GM18519 (cell line): Measurements from ENCODE around the gene PASD1.
"Not testable (repeated sequence)": the region's sequence is repeated elsewhere in the genome, so short reads cannot be mapped to it uniquely, and the experiment has no call there.

Experiments used
- ATAC-seq: cut with Tn5 transposase; IDR thresholded peaks from one replicate; pipeline ENCODE4 v1.9.1; 2021; ENCODE audit warnings: mild to moderate bottlenecking, moderate library complexity; ENCODE audit not compliant: unreplicated experiment, low FRiP score

The PASD1 gene, protein sequence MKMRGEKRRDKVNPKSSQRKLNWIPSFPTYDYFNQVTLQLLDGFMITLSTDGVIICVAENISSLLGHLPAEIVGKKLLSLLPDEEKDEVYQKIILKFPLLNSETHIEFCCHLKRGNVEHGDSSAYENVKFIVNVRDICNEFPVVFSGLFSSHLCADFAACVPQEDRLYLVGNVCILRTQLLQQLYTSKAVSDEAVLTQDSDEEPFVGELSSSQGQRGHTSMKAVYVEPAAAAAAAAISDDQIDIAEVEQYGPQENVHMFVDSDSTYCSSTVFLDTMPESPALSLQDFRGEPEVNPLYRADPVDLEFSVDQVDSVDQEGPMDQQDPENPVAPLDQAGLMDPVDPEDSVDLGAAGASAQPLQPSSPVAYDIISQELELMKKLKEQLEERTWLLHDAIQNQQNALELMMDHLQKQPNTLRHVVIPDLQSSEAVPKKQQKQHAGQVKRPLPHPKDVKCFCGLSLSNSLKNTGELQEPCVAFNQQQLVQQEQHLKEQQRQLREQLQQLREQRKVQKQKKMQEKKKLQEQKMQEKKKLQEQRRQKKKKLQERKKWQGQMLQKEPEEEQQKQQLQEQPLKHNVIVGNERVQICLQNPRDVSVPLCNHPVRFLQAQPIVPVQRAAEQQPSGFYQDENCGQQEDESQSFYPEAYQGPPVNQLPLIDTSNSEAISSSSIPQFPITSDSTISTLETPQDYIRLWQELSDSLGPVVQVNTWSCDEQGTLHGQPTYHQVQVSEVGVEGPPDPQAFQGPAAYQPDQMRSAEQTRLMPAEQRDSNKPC

DNA sequence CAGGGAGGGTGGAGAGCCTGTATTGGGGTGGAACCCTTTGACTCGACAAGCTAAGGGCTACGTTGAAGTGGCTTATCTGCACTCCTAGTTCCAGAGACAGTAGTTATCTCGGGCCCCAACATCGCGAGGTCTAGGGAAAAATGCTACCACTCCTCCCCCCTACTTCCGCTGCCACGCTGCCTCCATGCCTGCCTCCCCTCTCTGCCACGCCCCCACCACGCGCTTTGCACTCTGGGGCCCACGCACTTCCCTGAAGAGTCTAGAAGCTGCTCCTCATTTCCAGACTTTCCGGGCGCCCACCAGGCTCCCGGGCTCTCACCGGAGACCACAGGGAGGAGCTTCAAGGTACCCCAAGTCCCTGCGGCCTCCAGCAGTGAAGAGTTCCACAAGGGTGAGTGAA lies at the start of gene PASD1:
Gene PASD1, plus strand, starts transcription at position 227 of the 400 bp plus-strand sequence. CDS start 37,879 bp downstream, outside the sequence.
- no peak for ATAC-seq

DNA sequence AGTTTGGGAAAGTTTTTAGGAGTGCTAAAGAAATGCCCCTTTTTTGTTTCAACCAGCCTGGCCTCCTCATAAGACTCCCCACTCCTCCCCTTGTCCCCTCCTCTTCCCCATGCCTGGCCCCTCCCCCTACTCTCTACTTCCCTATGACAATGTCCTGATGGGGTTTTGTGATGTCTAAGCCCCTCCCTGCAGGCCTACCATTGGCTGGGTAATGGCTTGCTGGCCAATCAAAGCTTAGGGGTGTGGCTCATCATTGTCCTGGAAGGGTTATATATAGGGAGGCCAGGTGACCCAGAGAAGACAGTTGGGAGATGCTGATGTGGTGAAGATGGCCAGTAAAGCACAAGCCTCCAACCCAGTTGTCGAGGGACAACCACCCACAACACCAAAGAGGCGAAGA lies 48.2 kb upstream of the PASD1 start:
- no peak for ATAC-seq

DNA sequence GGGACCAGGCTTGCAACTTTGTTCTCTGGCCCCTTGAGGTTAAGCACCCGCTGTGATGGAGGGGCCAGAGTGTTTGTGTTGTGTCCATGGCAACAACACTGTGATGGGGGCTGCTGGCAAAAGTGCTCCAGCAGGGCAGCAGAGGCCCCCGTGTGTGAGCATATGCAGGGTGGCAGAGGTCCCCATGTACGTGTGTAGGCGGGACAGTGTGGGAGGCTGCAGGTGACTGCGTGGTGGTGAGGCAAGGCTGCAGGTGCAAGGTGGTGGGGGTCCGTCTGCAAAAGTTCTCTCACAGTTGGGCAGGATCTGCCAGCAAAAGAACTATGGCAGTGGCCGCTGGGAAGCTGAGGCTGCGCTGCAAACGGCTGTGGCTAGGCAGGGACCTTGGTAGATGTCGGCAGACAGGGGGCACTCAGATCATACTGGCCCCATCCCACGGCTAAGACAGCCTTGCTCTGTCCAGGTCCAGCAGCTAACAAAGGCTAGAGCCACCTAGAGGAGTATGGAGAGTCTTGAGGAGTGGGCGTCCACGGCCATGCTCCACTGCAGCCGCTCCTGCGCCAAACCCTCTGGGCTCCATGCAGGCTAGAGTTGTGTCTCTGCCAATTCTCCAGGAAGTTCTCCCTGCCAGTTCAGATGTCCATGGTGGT lies 46.8 kb upstream of the PASD1 start:
- no peak for ATAC-seq

DNA sequence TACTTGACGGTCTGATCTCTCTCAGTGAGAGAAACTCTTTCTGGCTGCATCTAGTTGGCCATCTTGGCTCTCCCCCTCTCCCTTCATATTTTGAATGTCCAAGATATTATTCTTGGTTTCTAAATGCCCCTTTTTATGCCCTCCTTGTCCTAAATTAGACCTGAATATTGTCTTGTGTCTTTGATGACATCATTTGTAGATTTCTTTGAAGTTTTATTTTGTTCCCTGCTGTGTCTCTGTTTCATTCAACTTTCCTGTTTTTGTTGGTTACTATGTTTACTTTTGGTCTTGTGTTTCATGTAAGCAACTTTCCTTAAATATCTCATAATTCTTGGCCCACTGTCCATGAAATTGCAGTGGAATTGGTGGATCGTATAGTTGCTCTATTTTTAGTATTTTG lies 46.1 kb upstream of the PASD1 start:
- ATAC-seq = no peak

DNA sequence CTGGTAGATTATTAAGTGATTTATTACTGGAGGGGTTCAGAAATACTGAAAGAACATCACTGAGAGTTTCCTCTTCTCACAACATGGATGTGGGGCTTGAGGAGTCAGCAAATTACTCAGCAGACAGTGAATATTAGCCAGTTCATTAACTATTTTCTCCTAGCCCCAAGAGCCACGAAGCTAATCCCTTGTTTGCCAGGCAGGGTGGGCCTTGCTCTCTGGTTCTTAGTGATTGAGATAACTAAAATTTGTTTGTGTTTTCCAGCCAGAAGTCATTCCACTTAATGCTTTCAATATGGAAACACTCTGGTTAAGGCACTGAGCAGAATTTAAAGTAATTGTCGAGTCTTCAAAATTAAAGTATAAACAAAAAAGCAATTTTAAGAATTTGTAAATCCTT lies 40.1 kb upstream of the PASD1 start:
- ATAC-seq = no peak

DNA sequence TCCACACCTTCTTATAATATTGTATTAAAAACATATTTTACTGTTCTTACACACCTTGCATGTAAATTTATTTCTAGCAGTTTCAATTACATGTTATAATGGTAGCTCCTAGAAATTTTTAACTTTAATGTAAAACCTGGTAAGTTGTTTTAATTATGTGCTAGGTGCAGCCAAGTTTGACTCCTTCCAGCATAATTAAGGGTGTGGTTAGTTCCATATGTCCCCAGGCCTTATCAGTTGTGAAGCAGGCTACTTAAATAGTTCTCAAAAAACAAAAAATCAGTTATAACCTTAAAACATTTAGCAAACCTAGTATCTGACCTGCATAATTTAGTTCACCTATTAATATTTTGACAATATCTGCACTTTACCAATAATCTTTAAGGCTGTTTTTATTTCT lies 26.9 kb upstream of the PASD1 start:
- ATAC-seq = no peak

DNA sequence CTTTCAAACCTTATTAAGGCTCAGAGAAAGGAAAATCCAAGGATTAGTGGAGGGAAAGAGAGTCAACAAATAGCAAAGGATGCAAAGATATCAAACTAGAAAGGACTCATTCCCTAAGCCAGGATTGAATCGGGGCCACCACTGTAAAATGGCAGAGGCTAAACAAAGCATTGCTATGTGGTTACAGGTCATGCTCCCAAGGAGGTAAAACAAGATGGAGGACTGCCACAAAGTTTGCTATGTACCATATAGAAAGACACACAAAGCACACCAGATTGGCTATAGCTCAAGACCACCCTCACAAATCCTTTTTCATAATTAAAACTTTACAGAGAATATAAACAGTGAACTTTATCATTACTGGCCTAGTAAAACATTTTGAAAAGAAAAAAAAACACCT lies 25.9 kb upstream of the PASD1 start:
- ATAC-seq = no peak

DNA sequence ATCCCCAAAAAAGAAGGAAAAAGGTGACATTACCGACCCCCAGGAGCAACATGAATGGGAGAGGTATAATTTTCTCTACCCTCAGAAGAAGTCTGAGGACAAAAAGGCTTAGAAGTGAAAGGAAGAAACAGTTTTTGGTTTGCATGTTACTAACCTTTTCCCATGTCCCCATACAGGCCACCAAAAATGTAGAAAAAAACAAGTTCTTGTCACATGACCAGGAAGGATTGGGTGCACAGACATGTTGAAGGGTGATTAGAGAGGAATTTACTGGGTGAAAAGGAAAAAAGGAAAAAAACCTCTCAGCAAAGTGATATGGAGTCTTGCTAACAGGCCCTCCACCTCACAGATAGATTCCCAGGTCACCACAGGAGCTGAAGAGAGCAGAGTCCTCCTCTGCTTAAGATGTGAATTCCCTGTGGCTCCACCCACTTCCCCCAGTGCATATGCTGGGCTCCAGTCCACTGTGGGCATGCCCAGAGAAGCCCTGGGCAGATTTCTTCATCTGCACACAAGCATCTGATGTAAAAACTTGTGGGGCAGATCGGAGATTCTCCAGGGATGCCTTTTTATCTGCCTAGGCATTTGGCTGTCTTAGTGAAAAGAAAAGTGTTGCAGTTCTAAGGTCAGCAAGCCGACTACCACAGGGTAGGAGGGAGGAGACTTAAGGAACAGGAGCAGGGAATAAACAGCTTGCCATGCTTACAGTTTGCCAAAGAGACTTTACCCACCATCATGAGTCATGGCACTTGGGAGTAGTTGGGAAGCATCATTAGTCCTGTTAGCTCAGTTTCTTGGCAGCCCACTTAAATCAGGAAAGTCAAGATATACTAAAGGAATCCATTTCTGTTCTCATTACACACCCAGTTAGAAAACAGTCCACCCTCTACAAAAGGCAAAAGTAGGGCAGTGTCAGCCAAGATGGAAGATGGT lies 25.0 kb upstream of the PASD1 start:
- no peak for ATAC-seq

DNA sequence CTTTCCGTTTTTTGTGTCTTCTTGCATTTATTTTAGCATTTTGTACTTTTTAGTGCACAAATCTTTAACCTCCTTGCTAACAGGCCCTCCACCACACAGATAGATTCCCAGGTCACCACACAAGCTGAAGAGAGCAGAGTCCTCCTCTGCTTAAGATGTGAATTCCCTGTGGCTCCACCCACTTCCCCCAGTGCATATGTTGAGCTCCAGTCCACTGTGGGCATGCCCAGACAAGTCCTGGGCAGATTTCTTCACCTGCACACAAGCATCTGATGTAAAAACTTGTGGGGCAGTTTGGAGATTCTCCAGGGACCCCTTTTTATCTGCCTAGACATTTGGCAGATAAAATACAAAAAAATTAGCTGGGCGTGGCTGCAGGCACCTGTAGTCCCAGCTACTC lies 19.8 kb upstream of the PASD1 start:
- no peak for ATAC-seq

DNA sequence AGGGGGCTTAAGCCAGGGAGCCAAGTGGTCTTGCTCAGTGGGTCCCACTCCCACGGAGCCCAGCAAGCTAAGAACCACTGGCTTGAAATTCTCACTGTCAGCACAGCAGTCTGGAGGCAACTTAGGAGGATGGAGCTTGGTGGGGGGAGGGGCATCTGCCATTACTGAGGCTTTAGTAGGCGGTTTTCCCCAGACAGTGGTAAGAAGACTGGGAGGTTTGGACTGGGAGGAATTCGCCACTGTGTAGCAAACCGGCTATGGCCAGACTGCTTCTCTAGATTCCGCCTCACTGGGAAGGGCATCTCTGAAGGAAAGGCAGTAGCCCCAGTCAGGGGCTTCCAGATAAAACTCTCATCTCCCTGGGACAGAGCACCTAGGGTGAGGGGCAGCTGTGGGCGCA lies 17.2 kb upstream of the PASD1 start:
- ATAC-seq = not testable (repeated sequence)

DNA sequence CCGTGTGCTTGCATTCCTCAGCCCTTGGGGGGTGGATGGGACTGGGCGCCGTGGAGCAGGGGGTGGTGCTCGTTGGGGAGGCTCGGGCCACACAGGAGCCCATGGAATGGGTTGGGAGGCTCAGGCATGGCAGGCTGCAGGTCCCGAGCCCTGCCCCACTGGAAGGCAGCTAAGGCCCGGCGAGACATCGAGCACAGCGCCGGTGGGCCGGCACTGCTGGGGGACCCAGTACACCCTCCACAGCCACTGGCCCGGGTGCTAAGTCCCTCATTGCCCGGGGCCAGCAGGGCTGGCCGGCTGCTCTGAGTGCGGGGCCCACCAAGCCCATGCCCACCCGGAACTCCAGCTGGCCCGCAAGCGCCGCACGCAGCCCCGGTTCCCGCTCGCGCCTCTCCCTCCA lies 12.3 kb upstream of the PASD1 start:
- ATAC-seq = not testable (repeated sequence)

DNA sequence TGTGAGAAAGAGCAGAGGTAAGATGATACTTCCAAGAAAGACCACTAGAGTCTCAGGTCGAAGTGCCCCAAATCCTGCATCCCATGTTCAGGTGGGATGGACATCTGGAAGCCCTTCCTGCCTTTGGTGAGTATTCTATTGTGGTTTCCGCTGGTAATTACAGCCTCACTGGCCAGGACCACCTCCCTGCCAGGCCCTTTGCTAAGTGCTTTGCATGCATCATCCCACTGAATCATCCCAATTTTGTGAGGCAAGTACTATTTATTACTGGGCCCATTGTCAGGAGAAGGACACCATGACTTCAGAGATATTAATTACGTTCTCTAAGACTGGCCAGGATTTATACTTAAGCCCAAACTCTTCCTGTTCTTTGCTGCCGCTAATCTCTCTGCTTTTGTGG lies 10.7 kb upstream of the PASD1 start:
- ATAC-seq = no peak

DNA sequence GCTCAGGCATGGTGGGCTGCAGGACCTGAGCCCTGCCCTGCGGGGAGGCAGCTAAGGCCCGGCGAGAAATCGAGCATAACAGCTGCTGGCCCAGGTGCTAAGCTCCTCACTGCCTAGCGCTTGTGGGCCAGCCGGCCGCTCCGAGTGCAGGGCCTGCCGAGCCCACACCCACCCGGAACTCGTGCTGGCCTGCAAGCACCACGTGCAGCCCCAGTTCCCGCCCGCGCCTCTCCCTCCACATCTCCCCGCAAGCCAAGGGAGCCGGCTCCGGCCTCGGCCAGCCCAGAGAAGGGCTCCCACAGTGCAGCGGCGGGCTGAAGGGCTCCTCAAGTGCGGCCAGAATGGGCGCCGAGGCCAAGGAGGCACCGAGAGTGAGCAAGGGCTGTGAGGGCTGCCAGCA lies 8.2 kb upstream of the PASD1 start:
- ATAC-seq = not testable (repeated sequence)

DNA sequence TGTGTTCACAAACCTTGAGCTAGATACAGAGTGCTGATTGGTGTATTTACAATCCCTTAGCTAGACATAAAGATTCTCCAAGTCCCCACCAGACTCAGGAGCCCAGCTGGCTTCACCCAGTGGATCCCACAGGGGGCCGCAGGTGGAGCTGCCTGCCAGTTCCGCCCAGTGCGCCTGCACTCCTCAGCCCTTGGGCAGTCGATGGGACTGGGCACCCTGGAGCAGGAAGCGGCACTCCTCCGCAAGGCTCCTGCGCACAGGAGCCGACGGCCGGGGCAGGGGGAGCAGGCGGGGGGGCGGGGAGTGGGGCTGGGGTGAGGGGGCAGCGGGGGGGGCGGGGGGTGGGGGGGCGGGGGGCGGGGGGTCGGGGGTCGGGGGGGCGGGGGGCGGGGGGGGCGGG lies 990 bp upstream of the PASD1 start:
- not testable (repeated sequence) for ATAC-seq

DNA sequence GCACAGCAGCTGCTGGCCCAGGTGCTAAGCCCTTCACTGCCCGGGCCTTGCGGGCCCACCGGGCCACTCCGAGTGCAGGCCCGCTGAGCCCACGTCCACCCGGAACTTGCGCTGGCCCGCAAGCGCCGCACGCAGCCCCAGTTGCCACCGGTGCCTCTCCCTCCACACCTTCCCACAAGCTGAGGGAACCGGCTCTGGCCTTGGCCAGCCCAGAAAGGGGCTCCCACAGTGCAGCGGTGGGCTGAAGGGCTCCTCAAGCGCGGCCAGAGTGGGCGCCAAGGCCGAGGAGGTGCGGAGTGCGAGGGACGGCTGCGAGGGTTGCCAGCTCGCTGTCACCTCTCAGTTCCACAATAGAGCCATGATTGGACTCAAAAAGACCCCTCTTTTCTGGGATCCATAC lies 472 bp upstream of the PASD1 start:
- not testable (repeated sequence) for ATAC-seq

DNA sequence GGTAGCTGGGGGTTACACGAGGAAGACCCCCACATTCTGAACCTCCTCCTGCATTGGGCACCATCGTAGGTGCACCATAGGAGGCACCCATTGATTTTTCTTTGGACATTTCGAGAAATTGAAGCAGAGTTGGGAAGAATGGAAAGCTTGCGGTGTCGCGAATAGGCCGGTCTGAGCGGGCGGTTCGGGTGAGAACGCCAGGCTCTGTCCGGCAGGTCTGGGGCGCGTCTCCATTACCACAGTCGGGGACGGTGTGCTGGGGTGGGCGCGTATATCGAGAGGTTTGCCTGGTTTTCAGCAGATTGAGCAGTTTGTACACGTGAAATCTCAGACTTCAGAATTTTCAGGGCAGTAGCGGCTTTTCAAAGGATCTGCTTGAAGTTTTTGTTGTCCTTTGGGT lies 560 bp downstream of the PASD1 start:
- ATAC-seq = no peak

DNA sequence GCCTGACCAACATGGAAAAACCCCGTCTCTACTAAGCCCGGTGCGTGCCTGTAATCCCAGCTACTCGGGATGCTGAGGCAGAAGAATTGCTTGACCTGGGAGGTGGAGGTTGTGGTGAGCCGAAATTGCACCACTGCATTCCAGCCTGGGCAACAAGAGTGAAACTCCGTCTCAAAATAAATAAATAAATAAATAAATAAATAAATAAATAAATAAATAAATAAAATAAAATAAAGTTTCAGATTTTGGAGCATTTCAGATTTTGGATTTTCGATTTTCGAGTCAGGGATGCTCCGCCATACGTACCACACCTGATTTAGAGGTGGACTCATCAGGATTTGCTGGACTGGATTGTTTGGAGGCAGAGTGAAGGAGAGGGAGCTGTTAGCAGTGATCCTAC lies 3.4 kb downstream of the PASD1 start:
- not testable (repeated sequence) for ATAC-seq

DNA sequence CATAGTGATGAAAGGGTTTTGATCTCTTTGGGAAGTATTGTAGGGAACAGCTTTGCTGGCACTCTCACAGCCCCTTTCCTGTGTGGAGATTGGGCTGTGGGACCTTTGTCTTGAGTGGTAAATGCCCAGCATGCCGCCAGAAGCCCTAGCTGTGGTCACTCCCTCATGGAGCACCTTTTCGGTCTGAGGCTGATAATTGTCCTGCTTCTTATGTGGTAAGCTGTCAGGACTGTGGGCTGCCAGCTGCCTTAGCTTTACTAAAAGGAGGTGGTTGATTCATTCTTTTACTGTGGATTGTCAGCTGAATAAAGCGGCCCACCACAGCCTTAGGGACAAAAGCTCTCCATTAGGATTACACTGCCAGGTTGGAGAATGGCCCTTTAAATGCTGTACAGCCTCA lies 7.1 kb downstream of the PASD1 start:
- no peak for ATAC-seq

DNA sequence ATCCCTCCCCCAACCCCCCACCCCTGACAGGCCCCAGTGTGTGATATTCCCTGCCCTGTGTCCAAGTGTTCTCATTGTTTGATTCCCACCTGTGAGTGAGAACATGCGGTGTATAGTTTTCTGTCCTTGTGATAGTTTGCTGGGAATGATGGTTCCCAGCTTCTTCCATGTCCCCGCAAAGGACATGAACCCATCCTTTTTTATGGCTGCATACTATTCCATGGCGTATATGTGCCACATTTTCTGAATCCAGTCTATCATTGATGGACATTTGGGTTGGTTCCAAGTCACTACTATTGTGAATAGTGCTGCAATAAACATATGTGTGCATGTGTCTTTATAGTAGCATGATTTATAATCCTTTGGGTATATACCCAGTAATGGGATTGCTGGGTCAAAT lies 29.9 kb downstream of the PASD1 start:
- not testable (repeated sequence) for ATAC-seq

DNA sequence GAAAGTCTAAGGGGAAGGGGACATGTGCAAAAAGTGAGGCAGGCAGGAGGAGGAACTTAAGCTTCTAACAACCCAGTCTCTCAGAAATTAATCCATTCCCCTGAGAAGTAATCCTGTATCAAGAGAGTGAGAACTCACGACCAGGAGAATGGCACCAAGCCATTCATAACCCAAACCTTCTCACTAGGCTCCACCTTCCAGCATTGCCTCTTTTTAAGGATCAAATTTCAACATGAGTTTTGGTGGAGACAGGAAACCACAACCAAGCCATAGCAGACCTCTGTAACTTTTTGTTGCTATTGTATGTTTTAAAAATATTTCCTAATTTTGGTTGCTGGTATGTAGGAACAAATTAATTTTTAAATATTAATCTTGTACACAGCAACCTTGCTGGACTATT lies 32.8 kb downstream of the PASD1 start:
- no peak for ATAC-seq
